Islet precursor cell (in vitro differentiated cells): ENCODE measurements around the gene GPR108.
A peak's percentile ranks its signal among the peaks of the same experiment; 100 is the strongest.

Source experiments
- DNase-seq: peaks from one replicate; pipeline ENCODE4 v3.0.0-alpha.2; 2018

The GPR108 gene

GRCh38 chr19:6760606-6761005 is 23.2 kb upstream of the GPR108 start:
- no peak for DNase-seq

DNA sequence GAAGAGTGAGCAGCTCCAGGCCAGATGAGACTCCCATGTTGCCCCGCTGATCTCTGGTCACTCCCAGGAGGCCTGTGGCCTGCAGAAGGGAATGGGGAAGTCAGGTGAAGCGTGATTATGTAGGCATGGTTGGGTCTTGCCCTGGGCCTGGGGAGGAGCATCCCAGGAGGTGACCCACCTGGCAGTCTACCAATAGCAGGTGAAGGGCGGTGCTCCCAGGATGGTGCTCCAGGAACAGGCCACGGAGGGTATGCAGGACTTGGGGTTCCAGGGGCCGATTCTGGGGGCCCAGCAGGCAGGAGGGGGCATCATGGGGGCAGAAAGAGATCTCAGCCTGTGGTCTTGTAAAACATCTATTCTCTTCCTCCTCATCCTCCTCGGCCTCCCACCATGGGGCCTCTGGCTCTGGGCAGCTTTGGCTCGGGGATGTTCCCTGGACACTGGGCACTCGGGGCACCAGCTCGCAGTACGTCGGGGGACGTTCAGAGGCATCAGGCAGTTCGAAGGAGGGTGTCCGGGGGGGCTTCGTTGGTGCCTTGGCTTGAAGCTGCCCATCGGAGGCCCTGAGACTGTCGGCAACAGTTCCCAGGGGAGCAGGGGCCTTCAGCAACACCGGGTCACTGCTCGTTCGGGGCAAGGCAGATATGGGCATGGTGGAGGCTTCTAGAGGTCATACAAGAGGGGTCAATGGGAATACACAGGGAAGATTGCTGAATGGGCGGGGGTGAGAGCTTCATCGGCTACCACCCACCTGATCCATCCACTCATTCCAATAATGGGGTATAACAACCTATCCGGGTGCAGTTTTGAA is 17.5 kb upstream of the GPR108 start:
- no peak for DNase-seq

GRCh38 chr19:6754136-6754535 is 16.8 kb upstream of the GPR108 start:
- DNase-seq = no peak

DNA sequence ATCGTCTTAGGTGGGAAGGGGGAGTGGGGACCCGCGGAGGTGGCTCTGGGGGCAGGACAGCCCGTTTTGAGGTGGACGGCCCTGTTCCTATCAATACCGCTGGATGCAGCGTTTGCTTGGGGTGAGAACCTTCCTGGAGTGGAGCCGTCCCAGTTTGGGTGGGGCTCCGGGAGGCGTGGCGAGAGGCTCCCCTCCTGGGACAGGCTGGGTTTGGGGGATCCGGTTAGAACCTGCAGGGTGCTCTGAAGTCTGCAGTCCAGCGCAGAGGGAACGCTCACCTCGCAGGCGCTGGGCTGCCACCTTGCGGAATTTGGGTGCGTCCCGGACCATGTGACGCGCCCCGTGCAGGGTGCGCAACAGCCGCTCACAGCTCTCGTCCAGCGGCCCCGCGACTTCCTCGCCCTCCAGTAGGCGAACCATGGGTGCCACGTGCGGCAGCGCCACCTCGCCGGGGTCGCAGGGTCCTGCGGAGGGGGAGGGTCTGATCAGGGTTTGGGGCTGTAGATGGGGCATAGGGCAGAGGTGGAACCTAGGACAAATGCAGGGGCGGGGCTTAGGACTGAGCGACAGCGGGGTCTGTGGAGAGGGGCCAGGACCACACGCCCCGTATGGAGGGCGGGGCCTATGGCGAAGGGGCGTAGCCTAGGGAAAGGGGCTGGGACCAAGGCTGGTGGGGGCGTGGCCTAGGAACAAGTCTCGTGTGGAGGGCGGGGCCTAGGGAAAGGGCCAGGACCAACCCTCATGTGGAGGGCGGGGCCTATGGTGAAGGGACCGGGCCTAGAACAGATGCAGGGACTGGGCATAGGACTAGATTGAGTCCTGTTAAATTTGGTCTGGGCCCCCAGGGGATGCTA is 16.0 kb upstream of the GPR108 start:
- peak; percentile 93 for DNase-seq

DNA sequence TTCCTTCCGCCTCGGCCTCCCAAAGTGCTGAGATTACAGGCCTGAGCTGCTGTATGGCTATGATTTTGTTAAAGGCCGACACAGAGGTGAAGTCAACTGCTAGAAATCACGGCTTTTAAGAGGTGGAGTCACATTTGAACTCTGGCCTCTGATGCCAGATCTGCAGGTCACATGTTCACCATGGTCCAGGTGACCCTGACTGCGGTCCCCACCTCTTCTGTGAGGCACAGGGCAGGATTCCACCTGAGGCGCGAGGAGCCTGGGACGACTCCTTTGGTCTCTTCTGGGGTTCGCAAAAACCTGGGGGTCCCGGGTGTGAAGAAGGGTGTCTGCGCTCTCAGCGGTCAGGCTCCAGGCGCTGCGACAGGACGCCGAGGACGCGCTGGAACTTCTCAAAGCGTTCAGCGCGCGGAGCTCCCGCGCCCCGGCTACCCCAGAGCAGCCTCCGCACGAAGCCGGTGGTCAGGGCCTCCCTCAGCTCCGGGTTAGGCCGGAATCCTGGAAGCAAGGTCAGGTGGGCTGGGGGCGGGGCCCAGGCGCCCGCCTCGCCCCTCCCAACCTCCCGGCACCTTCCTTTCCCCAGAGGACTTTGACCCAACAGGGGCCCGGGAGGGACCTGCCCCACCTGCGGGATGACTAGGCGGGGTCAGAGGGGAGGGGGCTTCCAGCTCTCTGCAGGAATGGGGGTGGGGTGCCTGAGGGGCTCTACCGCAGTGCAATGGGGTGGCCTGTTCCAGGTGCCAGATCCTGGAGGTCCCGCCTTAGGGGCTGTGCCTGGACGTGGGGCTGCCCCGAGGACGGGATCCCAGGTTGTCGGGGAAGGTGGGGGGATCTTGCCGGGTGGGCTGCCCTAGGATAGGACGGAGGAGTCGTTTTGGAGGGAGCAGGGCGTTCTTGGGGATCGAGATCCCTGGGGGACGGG is 15.1 kb upstream of the GPR108 start:
- DNase-seq = peak; percentile 85

- DNase-seq = no peak
Observed at GRCh38 chr19:6751189-6751588, 13.8 kb upstream of the GPR108 start.

GRCh38 chr19:6750062-6750461 is 12.7 kb upstream of the GPR108 start:
- DNase-seq = peak; percentile 51

- peak; percentile 27 for DNase-seq
Observed at GRCh38 chr19:6748543-6748942, 11.2 kb upstream of the GPR108 start.

GRCh38 chr19:6745965-6746364 is 8.6 kb upstream of the GPR108 start:
- DNase-seq = no peak

DNA sequence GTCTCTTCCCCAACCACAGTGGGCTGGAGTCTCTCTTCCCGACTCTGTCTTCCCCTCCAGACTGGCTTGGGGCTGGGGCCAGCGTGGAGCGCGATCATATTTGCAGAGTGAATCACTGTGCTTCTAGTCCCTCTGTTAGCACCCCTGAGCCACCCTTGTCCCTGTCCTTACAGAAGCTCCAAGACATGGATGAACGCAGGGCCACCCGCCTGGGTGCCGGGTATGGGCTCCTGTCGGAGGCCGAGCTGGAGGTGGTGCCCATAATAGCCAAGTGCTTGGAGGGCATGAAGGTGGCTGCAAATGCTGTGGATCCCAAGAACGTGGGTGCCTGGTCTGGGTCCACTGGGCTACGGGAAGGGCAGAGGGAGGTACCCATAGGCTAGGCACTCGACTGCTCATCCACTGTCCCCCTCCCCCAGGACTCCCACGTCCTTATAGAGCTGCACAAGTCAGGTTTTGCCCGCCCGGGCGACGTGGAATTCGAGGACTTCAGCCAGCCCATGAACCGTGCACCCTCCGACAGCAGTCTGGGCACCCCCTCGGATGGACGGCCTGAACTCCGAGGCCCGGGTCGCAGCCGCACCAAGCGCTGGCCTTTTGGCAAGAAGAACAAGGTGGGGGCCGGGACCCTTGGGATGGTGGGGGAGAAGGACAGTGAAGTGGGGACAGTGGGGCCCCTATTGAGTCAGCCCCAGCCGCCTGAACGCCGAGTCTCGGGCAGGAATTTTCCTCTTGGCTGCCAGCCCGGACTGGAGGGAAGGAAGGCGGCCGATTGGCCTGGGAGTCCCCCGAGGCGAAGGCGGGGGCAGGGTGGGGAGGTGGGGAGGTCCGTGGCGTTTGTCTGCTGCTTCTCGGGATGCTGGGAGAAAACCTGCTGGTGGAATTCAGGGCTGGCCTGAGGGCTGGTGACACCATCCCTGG is 7.3 kb upstream of the GPR108 start:
- DNase-seq = peak; percentile 85

GRCh38 chr19:6743714-6744380 is 6.5 kb upstream of the GPR108 start:
- DNase-seq = no peak

DNA sequence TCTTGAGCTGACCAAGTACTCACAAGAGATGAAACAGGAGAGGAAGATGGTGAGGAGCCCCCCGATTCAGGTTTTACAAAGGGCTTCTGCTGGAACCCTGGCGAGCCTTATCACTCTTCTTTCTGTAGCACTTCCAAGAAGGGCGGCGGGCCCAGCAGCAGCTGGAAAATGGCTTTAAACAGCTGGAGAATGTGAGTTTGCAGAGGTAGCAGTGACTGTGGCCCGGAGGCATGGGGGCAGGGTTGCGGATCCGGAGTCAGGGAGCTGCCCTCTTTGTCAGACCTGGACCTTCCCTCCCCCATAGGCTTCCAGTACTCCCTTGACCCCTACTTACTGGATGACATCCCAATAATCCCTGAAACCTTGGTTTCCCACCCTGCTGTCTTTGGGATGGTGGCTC is 5.7 kb upstream of the GPR108 start:
- DNase-seq = peak; percentile 78

GRCh38 chr19:6740589-6741343 is 3.4 kb upstream of the GPR108 start:
- DNase-seq = peak; percentile 77

DNA sequence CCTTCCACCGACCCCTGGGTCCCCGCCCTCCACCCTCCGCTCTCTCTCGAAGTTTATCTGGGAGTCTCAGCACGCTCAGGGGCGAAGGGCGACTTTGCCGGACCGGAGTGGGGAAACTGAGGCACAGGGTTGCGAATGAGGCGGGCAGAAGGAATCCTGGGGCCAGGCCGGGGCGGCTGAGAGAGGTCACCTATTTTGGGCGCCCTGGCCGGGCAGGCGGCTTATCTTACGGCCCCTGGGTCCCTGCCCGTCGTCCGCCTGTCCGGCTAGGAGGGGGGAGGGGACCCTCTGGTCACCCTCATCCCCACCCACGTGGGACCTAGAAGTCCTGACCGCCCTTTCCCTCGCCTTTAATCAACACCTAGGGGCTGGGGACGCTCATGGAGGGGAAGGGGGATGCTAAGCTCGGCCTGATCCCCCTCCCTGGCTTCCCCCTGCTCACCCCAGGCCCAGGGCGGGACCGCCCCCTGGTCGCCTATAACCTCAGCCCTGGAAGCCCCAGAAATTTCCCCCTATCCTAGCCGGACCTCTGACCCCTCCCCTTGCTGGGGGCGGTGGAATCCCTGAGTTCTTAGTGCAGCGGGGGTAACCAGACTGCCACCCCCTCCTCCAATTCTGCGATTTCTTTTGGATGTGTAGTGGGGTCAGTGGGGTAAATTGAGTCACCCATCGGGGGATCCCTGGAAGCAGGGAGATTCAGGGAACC is 2.7 kb upstream of the GPR108 start:
- DNase-seq = peak; percentile 74

GRCh38 chr19:6739390-6739882 is 2.1 kb upstream of the GPR108 start, which contains the start of gene TRIP10:
Gene TRIP10 (plus strand): TSS chr19:6739680. CDS start chr19:6739762, 82 bp downstream.
- DNase-seq = peak; percentile 86

- DNase-seq = peak; percentile 93
Observed at GRCh38 chr19:6738787-6739389, 1.5 kb upstream of the GPR108 start.

DNA sequence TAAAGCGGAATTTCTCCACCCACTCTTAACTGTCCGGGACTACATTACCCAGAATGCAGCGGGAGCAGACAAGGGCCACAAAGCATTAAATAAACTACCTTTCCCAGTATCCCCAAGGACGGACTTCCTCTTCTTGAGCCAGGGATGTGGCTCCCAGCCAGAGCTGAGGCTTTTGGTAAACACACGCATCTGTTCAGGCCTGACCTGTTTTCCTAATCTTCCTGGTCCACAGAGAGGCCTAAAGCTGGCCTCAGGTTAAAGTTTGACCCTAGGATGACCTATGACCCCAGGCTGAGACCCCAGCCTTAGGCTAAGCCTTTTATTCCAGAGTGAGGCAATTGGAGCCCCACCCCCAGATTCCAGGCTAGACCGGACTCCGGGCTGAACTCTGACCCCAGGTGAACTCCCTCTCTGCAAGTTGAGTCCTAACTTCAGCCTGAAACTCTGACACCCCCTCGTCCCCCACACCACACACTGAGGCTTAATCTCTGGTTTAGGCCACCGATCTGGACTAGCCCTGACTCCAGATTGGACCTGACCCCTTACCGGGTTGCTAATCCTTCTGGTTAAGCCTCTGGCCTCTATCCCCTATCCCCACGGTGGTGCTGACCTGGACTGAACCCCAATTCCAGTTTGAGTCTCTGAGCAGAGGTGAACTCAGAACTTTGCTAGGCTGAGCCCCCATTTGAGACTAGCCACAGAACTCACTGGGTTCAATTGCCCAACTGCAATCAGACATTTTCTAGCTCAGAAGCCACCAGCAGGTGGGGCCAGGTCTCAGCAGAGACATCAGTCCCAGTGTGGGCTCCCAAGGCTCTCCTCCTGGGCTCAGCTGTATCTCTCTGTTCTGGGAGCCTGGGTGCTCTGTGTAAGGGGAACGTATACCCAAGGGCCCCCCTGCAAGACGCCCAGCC is 750 bp upstream of the GPR108 start:
- no peak for DNase-seq

DNA sequence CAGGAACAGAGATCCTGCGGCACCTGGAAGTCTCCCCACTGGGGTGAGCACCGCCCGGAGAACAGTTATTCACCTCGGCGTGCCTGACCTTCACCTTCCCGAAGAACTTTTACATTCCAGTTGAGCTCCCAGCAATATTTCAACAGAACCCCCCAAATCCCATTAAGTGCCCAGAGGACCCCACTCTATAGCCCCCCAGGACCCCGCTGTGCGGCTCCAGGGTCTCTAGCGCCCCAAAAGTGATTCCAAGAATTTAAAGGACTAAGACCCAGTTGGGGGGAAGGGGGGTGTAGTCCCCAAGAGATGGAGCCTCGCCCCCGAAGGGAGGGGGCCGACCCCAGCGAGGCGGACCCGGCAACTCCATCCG is 480 bp downstream of the GPR108 start:
- DNase-seq = no peak
